Upper lobe of right lung (tissue), 1 donor: ENCODE results near the gene DOK1. TPM values are rescaled to one million over a fixed set of nuclear protein-coding genes. Genes with fewer than 3 reads are reported as not detected.

ENCODE experiments used
- ATAC-seq: fragments of 200-7000 bp; cut with Tn5 transposase; one replicate; pipeline ENCODE4 v1.9.1; 2020; ENCODE audit warnings: mild to moderate bottlenecking, moderate library complexity
- DNase-seq: peaks from one replicate; pipeline ENCODE4 v3.0.0-alpha.2; 2020
- H3K27ac ChIP-seq: fragments of 200-600 bp; one replicate; pipeline ENCODE4 v1.8.0; 2022
- H3K27me3 ChIP-seq: fragments of 200-600 bp; one replicate; pipeline ENCODE4 v1.8.0; 2022; ENCODE audit warnings: mild to moderate bottlenecking
- H3K36me3 ChIP-seq: fragments of 200-600 bp; one replicate; pipeline ENCODE4 v1.8.0; 2022
- H3K4me1 ChIP-seq: fragments of 200-600 bp; one replicate; pipeline ENCODE4 v1.8.0; 2022
- H3K4me3 ChIP-seq: fragments of 200-600 bp; one replicate; pipeline ENCODE4 v1.8.0; 2022; ENCODE audit warnings: mild to moderate bottlenecking
- H3K9me3 ChIP-seq: fragments of 200-600 bp; one replicate; pipeline ENCODE4 v1.8.0; 2022
- intact Hi-C: fragments of 100-400 bp; cut with DNase I; formaldehyde crosslinking; loops from one replicate; pipeline ENCODE4 v1.11.0; 2022
- total RNA-seq: library from RNA; stranded (reverse); fragmentation: NEBNext Ultra II Directional; extraction: Animal tissue kit (Norgen Biotek cat#: 25700); gene quantifications from one replicate; pipeline ENCODE4 v1.2.1, GENCODE V29; 2021
- TF ChIP-seq, protein P1 (sequence below): fragments of 200-600 bp; IDR thresholded peaks from one replicate; pipeline ENCODE4 v1.8.0; 2022; ENCODE audit warnings: antibody characterized with exemption
- donor health status: DM: no; HTN: yes; CAD: no; lungs with severe emphysema.

Gene DOK1
- total RNA-seq, 1 donor from 2014 or later = 35.7 TPM

DNA sequence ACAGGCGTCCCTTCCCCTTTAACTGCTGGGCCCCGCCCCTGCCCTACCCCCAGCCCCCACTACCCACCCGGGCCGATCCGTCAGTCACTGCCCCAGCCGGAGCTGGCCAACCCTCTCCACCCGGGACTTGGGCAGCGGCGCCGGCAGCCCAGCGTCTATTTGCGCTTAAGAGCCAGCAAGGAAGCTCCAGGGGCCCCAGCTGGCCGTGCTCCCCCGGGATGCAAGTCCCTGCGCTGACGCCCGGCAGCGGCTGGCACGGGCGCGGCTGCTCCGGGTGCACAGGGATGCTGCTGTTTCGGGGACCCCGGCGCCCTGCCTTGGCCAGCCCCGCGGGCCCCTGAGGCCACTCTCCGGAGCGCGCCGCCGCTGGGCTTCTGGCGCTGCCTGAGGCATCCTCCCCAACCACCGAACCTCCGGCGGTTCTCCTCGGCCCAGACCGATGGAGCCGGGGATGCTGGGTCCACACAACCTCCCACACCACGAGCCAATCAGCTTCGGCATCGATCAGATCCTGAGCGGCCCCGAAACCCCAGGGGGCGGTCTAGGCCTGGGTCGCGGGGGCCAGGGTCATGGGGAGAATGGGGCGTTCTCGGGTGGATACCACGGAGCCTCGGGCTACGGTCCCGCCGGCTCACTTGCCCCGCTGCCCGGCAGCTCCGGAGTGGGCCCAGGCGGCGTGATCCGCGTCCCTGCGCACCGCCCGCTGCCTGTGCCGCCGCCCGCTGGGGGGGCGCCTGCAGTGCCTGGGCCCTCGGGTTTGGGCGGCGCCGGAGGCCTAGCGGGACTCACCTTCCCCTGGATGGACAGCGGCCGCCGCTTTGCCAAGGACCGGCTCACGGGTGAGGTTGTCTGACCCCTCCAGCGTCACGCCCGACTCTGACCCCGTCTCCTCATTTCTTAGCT is 39.9 kb upstream of the DOK1 start, which contains the start of gene TLX2:
Gene TLX2 (plus strand): TSS at position 83 of the 903 bp plus-strand sequence. CDS start 357 bp downstream, at position 440.
- H3K36me3 ChIP-seq = no peaks in the 10 kb centered on the region
- no peak within 1 kb of the TSS for H3K4me3 ChIP-seq

DNA sequence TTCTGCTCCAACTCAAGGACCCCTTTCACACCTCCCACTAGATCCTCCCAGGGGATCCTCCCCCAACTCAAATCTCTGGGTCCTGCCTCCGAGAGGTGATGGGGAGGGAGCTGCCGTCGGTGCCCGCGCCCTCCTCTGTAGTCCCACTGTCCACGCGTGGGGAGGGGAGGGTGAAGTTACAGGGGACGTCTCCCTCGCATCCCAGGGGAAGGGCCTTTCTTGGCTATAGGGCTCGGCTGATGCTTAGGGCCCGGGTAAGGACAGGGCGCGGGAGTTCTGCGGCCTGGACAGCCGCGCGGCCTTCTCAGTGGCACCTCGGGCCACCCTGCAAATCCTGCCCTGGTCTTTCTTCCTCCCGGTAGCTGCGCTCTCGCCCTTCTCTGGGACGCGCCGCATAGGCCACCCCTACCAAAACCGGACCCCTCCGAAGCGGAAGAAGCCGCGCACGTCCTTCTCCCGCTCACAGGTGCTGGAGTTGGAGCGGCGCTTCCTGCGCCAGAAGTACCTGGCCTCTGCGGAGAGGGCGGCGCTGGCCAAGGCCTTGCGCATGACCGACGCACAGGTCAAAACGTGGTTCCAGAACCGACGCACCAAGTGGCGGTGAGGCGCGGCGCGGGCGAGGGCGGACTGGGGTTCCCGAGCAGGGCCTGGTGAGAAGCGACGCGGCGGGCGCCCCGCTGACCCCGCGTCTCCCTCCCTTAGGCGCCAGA is 39.1 kb upstream of the DOK1 start:
- TF ChIP-seq, protein P1, sequence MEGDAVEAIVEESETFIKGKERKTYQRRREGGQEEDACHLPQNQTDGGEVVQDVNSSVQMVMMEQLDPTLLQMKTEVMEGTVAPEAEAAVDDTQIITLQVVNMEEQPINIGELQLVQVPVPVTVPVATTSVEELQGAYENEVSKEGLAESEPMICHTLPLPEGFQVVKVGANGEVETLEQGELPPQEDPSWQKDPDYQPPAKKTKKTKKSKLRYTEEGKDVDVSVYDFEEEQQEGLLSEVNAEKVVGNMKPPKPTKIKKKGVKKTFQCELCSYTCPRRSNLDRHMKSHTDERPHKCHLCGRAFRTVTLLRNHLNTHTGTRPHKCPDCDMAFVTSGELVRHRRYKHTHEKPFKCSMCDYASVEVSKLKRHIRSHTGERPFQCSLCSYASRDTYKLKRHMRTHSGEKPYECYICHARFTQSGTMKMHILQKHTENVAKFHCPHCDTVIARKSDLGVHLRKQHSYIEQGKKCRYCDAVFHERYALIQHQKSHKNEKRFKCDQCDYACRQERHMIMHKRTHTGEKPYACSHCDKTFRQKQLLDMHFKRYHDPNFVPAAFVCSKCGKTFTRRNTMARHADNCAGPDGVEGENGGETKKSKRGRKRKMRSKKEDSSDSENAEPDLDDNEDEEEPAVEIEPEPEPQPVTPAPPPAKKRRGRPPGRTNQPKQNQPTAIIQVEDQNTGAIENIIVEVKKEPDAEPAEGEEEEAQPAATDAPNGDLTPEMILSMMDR = no peak
- ATAC-seq (peak; percentile 35), DNase-seq (peak; percentile 72)
- no peaks in the 10 kb centered on the region for H3K36me3 ChIP-seq
- no peaks in the 10 kb centered on the region for H3K9me3 ChIP-seq
- H3K4me3 ChIP-seq = peak overlapping the region; percentile 38
- H3K27ac ChIP-seq = no peak overlapping the region
- peaks cover 98% of the 10 kb centered on the region for H3K27me3 ChIP-seq
- intact Hi-C loops = no loop called here
- peaks cover 14% of the 10 kb centered on the region for H3K4me1 ChIP-seq

More for the DNA sequence above, 39.9 kb upstream of the DOK1 start, which contains the start of gene TLX2:
- H3K27me3 ChIP-seq = peaks cover 92% of the 10 kb centered on the region
- no peak within 1 kb of the TSS for H3K27ac ChIP-seq
- H3K9me3 ChIP-seq = no peaks in the 10 kb centered on the region
- no peak for DNase-seq
- intact Hi-C loops = no loop called here
- peaks cover 14% of the 10 kb centered on the region for H3K4me1 ChIP-seq
- no peak for ATAC-seq
- TF ChIP-seq, protein P1 = no peak

GRCh38 chr2:74515981-74516633 is 38.4 kb upstream of the DOK1 start:
- Histone ChIP-seq H3K9me3 (no peaks in the 10 kb centered on the region), H3K4me3 (peak overlapping the region; percentile 38), H3K36me3 (no peaks in the 10 kb centered on the region), H3K4me1 (peaks cover 14% of the 10 kb centered on the region), H3K27ac (no peak overlapping the region), H3K27me3 (peaks cover 94% of the 10 kb centered on the region)
- ATAC-seq (peak; percentile 82), DNase-seq (peak; percentile 83)
- intact Hi-C loops = no loop called here
- TF ChIP-seq, protein P1 = no peak

DNA sequence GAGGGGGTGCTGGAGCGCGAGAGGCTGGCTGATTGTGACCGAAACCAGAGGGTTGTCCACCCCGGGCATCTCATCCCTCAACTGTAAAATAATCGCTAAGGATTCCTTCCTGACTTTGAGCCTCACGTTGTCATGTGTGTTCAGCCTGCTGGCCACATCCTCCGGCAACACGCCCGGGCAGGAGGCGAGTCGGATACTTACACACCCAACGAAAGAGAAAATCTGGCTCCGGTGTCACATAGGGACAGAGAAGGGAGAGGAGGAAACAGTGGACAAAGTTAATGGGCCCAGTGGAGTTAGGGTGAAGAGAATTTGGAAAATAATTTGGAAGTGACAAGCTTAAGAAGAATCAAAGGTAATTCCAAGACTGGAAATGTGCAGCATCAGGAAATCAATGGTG is 37.9 kb upstream of the DOK1 start:
- H3K27ac ChIP-seq = no peak overlapping the region
- DNase-seq (no peak), ATAC-seq (no peak)
- intact Hi-C loops = no loop called here
- H3K27me3 ChIP-seq = peaks cover 89% of the 10 kb centered on the region
- TF ChIP-seq, protein P1 = no peak
- no peaks in the 10 kb centered on the region for H3K36me3 ChIP-seq
- H3K4me1 ChIP-seq = peaks cover 14% of the 10 kb centered on the region
- H3K4me3 ChIP-seq = peak overlapping the region; percentile 38
- no peaks in the 10 kb centered on the region for H3K9me3 ChIP-seq

DNA sequence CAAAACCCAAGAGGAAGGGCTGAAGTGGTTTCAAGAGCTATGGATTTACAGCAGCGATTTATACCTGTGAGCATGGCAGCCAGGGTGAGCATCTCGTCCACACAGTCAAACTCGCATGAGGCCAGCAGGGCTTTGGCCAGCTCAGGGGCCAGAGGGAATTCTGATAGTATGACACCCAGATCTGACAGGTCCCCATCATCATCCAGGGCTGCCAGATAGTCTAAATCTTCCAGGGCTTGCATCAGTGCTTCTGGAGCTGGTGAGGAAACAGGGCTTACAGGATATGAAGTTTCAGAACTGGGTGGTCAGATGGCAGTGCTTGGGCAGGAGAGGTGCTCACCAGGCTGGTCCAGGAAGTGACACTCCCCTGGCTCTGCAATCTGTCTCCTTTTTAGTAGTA is 32.0 kb upstream of the DOK1 start:
- TF ChIP-seq, protein P1 = no peak
- DNase-seq (no peak), ATAC-seq (no peak)
- Histone ChIP-seq H3K4me3 (no peak overlapping the region), H3K27me3 (peaks cover 30% of the 10 kb centered on the region), H3K27ac (no peak overlapping the region), H3K4me1 (no peaks in the 10 kb centered on the region), H3K9me3 (no peaks in the 10 kb centered on the region), H3K36me3 (peaks cover 17% of the 10 kb centered on the region)
- intact Hi-C loops = no loop called here
